GM19324 (cell line): Measurements from ENCODE around the gene P2RX5.
"Not testable (repeated sequence)": the region's sequence is repeated elsewhere in the genome, so short reads cannot be mapped to it uniquely, and the experiment has no call there.

Experiments used
- ATAC-seq: cut with Tn5 transposase; IDR thresholded peaks from one replicate; pipeline ENCODE4 v1.9.1; 2021; ENCODE audit warnings: mild to moderate bottlenecking, moderate library complexity; ENCODE audit not compliant: unreplicated experiment, low FRiP score

Gene P2RX5, protein sequence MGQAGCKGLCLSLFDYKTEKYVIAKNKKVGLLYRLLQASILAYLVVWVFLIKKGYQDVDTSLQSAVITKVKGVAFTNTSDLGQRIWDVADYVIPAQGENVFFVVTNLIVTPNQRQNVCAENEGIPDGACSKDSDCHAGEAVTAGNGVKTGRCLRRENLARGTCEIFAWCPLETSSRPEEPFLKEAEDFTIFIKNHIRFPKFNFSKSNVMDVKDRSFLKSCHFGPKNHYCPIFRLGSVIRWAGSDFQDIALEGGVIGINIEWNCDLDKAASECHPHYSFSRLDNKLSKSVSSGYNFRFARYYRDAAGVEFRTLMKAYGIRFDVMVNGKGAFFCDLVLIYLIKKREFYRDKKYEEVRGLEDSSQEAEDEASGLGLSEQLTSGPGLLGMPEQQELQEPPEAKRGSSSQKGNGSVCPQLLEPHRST

DNA sequence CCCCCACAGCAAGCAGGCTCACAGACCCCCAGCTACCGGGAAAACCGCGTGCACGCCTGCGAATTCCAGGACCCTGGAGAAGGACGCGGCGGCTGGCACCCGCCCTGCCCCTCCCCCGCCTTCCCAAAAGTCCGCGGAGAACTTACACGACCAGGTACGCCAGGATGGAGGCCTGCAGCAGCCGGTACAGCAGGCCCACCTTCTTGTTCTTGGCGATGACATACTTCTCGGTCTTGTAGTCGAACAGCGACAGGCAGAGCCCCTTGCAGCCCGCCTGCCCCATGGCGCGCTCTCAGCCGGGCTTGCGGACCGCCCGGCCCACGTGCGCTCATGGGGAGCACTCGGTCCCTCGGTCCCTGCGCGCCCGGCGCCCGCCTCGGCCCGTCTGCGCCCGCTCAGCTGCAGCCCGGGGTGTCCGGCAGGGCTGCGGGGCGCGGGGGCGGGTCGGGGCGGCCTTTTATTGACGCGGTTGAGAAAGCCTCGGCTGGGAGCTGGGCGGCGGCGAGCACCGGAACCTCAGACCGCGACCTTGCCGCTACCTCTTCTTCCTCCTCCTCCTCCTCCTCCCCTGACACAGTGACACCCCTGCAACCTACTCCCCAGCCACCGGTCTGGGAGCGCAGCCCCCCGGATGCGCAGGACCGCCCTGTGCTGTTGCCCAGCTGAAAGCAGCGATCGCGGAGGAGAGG, at the start of gene P2RX5:
Gene P2RX5 (minus strand): TSS at position 433 of the 689 bp plus-strand sequence. CDS start 150 bp downstream, at position 283.
- no peak for ATAC-seq

DNA sequence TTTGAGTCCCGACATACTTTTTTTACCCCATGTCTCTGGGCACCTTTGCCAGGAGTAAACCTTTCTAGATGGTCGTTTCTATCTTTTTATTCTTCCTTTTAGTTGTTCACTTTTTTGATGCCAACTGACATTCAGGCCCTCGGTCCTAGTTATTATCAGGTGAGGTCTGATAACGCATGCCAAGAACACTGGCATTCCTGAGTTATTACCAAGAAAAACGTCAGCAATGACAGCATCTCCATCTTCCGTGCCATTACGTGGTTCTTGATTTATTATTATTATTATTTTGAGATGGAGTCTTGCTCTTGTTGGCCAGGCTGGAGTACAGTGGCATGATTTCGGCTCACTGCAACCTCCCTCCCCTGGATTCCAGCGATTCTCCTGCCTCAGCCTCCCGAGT, 49.1 kb upstream of the P2RX5 start:
- ATAC-seq = no peak

DNA sequence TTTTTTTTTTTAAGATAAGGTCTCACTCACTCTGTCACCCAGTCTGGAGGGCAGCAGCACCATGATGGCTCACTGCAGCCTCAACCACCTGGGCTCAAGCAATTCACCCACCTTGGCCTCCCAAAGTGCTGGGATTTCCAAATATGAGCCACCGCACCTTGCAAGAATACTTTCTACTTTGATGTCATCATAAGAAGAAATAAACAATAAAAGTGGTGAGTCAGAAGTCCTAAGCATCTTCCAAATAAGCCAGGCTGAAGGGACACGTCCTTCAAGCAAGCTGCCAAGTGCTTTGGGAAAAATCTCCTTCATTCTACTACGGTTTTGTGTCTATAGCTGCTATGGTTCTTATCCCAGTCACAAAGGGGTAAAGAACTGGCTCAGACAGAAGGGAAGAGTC, 48.1 kb upstream of the P2RX5 start:
- no peak for ATAC-seq

- no peak for ATAC-seq
These were observed 44.7 kb upstream of the P2RX5 start for GRCh38 chr17:3740611-3741073.

DNA sequence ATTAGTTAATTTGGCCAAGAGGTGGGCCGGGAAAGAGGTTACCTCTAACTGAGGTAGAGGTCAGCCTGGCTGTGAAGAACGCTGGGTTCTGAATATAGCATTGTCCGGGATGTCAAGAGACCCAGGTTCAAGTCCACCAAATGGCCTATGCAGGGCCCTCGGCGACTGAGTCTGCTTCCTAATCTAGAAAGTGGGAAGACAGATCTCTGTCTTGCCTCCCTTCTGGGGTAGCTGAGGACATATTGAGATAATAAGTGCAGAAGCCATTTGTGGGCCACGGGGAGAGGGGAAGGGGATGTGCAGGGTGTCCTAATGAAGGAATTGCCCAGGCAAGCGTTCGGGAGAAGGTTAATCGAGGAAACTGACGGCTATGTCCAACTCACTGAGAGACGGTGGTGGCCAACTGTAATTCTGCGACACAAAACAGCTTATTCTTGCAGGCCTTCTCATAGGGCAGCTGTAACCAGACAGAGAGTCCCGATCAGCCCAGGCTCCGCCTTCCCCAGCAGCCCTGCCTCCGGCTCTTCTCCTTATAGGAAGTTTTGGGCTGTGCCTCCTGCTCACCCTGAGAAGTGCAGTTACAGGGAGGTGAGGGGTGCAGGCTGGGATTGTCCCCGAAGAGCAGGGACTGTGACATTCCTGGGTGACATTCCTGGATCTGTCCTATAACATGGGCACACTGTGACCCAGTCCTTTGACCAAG, 43.6 kb upstream of the P2RX5 start:
- no peak for ATAC-seq

DNA sequence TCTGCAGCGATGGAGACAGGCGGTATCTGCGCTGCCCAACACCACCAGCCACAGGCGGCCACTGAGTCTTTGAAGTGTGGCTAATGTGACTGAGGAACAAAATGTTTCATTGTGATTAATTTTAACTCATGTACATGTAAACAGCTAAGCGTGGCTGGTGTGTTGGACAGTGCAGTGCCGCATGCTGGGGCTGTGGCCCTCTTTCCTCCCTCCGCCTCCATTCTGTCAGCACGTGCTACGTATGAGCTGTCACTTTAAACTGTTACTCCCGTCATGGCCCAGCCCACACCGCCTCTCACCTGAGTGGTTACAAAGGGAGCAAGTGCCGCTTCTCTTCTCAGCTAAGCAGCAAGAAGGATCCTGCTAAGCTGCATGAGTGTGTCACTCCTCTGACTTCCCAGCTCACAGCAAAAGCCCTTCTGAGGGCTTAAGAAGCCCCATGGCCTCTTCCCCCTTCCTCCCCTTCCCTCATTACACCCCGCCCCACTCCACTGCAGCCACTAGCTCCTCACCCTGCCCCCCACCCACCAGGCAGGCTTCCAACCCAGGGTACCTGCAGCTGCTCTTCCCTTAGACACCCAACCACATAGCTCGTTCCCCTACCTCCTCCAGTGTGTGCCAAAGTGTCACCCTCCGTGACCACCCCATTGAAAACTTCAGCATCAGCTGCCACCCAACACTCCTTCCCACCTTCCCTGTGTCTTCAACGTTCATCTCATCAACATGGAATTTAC, 42.8 kb upstream of the P2RX5 start:
- no peak for ATAC-seq

DNA sequence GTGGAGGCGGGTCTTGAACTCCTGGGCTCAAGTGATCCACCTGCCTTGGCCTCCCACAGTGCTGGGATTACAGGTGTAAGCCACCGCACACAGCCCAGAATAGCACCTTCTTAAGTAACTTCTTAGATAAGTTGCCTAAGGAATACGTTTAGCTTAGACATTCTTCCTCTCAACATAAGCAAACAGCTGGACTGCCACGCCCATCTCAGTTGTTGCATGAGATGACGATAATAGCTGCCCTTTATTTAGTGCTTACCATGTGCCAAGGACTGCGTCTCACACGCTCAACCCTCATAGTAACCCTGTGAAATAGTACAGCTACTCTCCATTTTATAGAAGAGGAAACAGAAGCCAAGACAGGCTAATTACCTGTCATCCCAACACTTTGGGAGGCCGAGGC, 39.6 kb upstream of the P2RX5 start:
- no peak for ATAC-seq

- ATAC-seq = not testable (repeated sequence)
These were observed 38.9 kb upstream of the P2RX5 start for GRCh38 chr17:3734911-3735276.

DNA sequence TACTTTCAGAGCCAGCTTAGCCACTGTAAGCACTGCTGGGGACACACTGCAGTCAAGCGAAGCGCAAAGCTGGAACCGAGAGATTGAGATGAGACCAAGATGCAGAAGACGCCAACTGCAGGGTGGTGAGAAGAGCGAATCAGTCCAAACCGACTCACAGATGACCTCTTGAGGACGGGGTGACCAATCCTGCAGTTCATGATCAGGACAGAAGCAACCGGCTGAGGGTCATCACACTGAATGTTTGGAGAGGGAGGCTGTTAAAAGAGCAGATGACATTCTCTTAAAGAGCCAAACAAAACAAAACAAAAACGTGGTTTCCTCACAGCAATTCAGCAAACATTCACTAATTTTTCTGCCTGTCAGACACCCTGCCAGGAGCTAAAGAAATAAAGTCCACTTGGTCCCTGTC, 36.3 kb upstream of the P2RX5 start:
- no peak for ATAC-seq

DNA sequence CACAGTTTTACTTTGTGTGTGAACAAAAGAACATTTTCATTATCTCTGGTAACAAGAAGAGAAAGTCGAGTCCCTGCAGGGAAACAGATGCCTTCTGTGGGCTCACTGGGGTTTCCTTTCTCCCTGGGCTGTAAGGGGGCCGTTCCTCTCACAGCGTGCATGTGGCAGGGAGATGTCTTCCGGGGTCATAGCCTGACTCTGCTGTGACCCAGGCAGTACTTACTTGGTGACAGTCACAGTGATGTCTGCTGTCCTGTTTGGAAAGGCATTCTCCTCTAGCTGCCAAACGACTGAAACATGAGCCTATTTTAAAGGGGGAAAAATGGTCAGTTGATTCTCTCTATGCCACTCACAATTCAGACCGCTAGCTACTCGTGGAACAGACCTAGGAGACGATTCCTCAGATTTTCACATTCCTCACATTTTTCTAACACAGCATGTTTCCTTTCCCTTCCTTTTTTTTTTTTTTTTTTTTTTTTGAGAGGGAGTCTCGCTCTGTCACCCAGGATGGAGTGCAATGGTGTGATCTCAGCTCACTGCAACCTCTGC, 35.0 kb upstream of the P2RX5 start:
- no peak for ATAC-seq

GRCh38 chr17:3729881-3730280, 33.9 kb upstream of the P2RX5 start:
- ATAC-seq = no peak

DNA sequence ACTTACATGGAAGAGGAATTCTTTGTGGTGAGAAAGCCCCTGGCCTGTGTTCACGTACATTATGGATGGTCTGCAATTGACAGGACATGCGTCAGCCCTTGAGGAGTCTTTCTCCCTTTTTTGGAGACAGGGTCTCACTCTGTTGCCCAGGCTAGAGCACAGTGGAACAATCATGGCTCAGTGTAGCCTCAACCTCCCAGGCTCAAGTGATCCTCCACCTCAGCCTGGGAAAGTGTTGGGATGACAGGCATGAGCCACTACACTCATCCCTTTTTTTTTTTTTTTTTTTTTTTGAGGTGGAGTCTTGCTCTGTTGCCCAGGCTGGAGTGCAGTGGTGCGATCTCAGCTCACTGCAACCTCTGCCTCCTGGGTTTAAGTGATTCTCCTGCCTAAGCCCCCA, 32.1 kb upstream of the P2RX5 start:
- ATAC-seq = not testable (repeated sequence)

DNA sequence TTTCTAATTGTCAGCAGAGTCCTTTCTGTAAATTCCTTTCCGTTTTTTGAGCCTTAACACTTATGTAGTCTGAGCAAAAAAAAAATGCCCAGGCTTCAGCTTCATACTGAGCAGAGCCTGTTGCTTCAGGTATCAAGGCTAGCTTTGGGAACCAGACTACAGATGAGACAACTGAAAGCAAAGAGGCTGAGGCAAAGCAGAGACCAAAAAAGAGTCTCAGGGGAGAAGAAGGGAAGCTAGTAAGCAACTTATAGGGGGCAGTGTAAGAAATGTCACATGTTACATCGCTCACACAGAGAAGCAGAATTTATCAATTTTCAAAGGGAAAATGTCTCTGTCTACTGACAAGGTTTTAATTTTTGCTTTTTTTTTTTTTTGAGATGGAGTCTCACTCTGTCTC, 31.1 kb upstream of the P2RX5 start:
- ATAC-seq = no peak

DNA sequence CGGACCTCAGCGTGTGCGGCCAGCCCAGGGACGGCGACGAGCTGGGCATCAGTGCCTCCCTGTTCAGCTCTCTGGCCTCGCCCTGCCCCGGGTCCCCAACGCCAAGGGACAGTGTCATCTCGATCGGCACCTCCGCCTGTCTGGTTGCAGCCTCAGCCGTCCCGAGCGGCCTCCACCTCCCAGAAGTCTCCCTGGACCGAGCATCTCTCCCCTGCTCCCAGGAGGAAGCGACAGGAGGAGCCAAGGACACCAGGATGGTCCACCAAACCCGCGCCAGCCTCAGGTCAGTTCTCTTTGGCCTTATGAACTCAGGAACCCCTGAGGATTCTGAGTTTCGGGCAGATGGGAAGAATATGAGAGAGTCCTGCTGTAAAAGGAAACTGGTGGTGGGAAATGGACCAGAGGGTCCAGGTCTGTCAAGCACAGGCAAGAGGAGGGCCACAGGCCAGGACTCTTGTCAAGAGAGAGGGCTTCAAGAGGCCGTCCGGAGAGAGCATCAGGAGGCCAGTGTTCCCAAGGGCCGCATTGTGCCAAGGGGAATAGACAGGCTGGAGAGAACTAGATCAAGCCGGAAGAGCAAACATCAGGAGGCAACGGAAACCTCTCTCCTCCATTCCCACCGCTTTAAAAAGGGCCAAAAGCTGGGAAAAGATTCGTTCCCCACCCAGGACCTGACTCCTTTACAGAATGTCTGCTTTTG, 28.6 kb upstream of the P2RX5 start:
- ATAC-seq = peak; percentile 10

- ATAC-seq = peak; percentile 87
These were observed 27.8 kb upstream of the P2RX5 start, which contains the start of gene HASPIN for GRCh38 chr17:3723556-3724377. HASPIN (plus strand) TSS chr17:3723903; CDS start chr17:3723936, 33 bp downstream.

GRCh38 chr17:3723188-3723555, 27.2 kb upstream of the P2RX5 start:
- ATAC-seq = no peak

DNA sequence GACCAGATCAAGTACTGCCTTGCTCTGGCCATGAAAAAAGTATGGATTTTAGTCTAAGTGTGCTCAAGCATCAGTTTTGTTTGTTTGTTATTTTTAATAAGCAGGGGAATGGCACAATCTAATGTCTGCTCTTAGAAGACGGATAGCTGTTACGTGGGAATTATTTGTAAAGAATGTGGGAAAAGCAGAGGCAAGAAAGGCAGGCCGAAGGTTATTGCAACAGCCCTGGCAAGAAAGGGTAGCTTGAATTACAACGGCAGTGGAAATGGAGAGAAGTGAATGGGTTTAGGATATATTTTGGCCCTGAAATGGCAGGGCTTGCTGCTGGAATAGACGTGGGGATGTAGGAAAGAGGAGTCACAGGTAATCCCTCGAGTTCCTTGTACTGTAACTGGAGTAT, 26.8 kb upstream of the P2RX5 start:
- no peak for ATAC-seq

- no peak for ATAC-seq
These were observed 23.3 kb upstream of the P2RX5 start for GRCh38 chr17:3719265-3719664.

DNA sequence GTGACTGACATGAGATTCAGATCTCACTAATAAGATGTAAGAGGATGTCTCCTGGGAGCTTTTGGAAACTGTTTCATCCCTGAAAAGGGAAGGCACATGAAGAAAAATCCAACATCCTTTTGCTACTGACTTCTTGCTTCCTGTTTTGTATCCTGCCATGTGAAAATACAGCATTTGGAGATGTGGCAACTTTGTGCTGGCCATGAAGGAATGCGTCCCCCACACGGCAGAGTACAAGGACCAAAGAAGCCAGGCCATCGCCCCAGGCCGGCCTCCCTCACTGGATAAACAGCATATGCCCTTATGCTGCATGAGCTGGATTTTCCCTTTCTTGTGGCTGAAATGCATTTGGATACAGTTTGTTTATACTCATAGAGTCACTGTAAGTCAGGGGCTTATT, 22.2 kb upstream of the P2RX5 start:
- ATAC-seq = no peak
